Measurements from ENCODE around the gene RLN3. TPM values are rescaled to one million over a fixed set of nuclear protein-coding genes. Genes with fewer than 3 reads are reported as not detected.

The RLN3 gene
- polyA plus RNA-seq, 1 of the 3 experiments (the other 2 are of a cell fraction) = not detected

- POLR2A ChIA-PET = interaction anchor here (0.8 to 1.6 kb wide), 4 partner anchors 12 to 64 kb away, joined by 3 to 5 read pairs (median 4); partner anchors contain the start of gene IL27RA
- peak overlapping the region; percentile 100 for H3K9ac ChIP-seq
- peak overlapping the region; percentile 93 for H2AFZ ChIP-seq (ENCODE audit: low read depth)
- peak overlapping the region; percentile 61 to 73 for H3K4me3 ChIP-seq (ENCODE audit: low read depth in 2 of 2, low read length in 1 of 2)
- peak overlapping the region; percentile 93 to 94 for H3K27ac ChIP-seq (ENCODE audit: low read depth in 2 of 2, low read length in 1 of 2)
- no peaks in the 10 kb centered on the region for H4K20me1 ChIP-seq (ENCODE audit: insufficient read depth)
- DNase-seq = peak; percentile 93
- H3K9me3 ChIP-seq = no peaks in the 10 kb centered on the region
- H3K4me2 ChIP-seq = peak overlapping the region; percentile 91
- H3K4me1 ChIP-seq (ENCODE audit: control insufficient read depth in 1 of 2, insufficient read depth in 2 of 2, low read depth in 1 of 2, low read length in 1 of 2) = peaks cover 0 to 7% of the 10 kb centered on the region in 2 experiments; a peak in 1 of 4 replicates
- no peaks in the 10 kb centered on the region for H3K9me2 ChIP-seq
- H3F3A ChIP-seq (replicated peaks; ENCODE audit: insufficient read depth) = peaks cover 17% of the 10 kb centered on the region
- no peak for TF ChIP-seq RCOR1 (IDR thresholded peaks at IDR 0.05; ENCODE audit: low read length)
- TF ChIP-seq USF2 (IDR thresholded peaks at IDR 0.05; ENCODE audit: borderline replicate concordance, low read depth, low read length) = no peak
- no peak; the same call in 1 of the 2 replicates for TF ChIP-seq TAF1 (IDR thresholded peaks at IDR 0.05; ENCODE audit: borderline replicate concordance, low read depth, low read length)
- 0 out of 2 replicates have a peak, but pooled peaks have one; percentile 19 for TF ChIP-seq USF1 (IDR thresholded peaks at IDR 0.05; ENCODE audit: borderline replicate concordance, low read depth)
- TF ChIP-seq GATA2 (CRISPR knock-in tag; IDR thresholded peaks at IDR 0.05) = no peak; the same call in 1 of the 2 replicates
- no peak for TF ChIP-seq ELF1 (IDR thresholded peaks at IDR 0.05)
- no peak for TF ChIP-seq CHD2 (IDR thresholded peaks at IDR 0.05; ENCODE audit: low read length, partially characterized antibody)
- TF ChIP-seq EP300 (IDR thresholded peaks at IDR 0.05; ENCODE audit: borderline replicate concordance in 1 of 2, low read depth in 1 of 2, low read length in 1 of 2) = no peak
- peak; percentile 63 for TF ChIP-seq POLR2AphosphoS5 (IDR thresholded peaks at IDR 0.05; ENCODE audit: low read depth, low read length)
- no peak for TF ChIP-seq SIN3A (IDR thresholded peaks at IDR 0.05; ENCODE audit: borderline replicate concordance, low read depth, low read length)
- CTCF ChIA-PET = interaction anchor here (0.5 to 1.8 kb wide), 8 partner anchors 14 to 601 kb away, joined by 3 to 9 read pairs (median 3); partner anchors contain the start of genes IL27RA and RLN3
- no peaks in the 10 kb centered on the region for H3K36me3 ChIP-seq (replicated peaks in 1 of 2; ENCODE audit: control insufficient read depth in 1 of 2, insufficient read depth in 2 of 2, low read length in 1 of 2)
- H3K27me3 ChIP-seq (ENCODE audit: insufficient read depth) = no peaks in the 10 kb centered on the region
- peaks cover 4% of the 10 kb centered on the region; the same call in 1 of the 2 replicates for H3K79me2 ChIP-seq (ENCODE audit: insufficient read depth)
- 42% methylated on average over 13 of the region's 56 CpGs for WGBS (ENCODE audit: low lambda C conversion rate)
These were observed 21.0 kb upstream of the RLN3 start for GRCh38 chr19:14006766-14007562.

GRCh38 chr19:14012378-14012915 is 15.5 kb upstream of the RLN3 start:
- CTCF ChIA-PET = interaction anchor here (1.4 to 2.6 kb wide), 2 partner anchors 9 to 19 kb away, joined by 3 to 8 read pairs; partner anchors contain the start of gene IL27RA
- no peaks in the 10 kb centered on the region for H3K9me3 ChIP-seq
- H3K36me3 ChIP-seq (replicated peaks in 1 of 2; ENCODE audit: control insufficient read depth in 1 of 2, insufficient read depth in 2 of 2, low read length in 1 of 2) = no peaks in the 10 kb centered on the region
- H4K20me1 ChIP-seq (ENCODE audit: insufficient read depth) = no peaks in the 10 kb centered on the region
- H2AFZ ChIP-seq (ENCODE audit: low read depth) = no peak overlapping the region
- H3K27ac ChIP-seq (ENCODE audit: low read depth in 2 of 2, low read length in 1 of 2) = no peak overlapping the region
- POLR2A ChIA-PET = no interaction called here
- no peak for TF ChIP-seq FOSL2 (IDR thresholded peaks at IDR 0.05; ENCODE audit: borderline replicate concordance, low read depth)
- TF ChIP-seq RAD21 (IDR thresholded peaks at IDR 0.05; ENCODE audit: low read length) = no peak
- no peak for TF ChIP-seq REST (IDR thresholded peaks at IDR 0.05; ENCODE audit: low read depth, low read length)
- no peak for TF ChIP-seq EP300 (IDR thresholded peaks at IDR 0.05; ENCODE audit: borderline replicate concordance in 1 of 2, low read depth in 1 of 2, low read length in 1 of 2)
- no peak for TF ChIP-seq FOXM1 (IDR thresholded peaks at IDR 0.05; ENCODE audit: low read depth)
- no peak for DNase-seq
- no peak overlapping the region for H3K4me2 ChIP-seq
- 86% methylated on average over 2 of the region's 2 CpGs for WGBS (ENCODE audit: low lambda C conversion rate)
- H3F3A ChIP-seq (replicated peaks; ENCODE audit: insufficient read depth) = peaks cover 8% of the 10 kb centered on the region
- H3K4me1 ChIP-seq (ENCODE audit: control insufficient read depth in 1 of 2, insufficient read depth in 2 of 2, low read depth in 1 of 2, low read length in 1 of 2) = no peaks in the 10 kb centered on the region
- no peaks in the 10 kb centered on the region for H3K27me3 ChIP-seq (ENCODE audit: insufficient read depth)
- no peaks in the 10 kb centered on the region for H3K9me2 ChIP-seq
- H3K9ac ChIP-seq = no peak overlapping the region
- no peak overlapping the region for H3K4me3 ChIP-seq (ENCODE audit: low read depth in 2 of 2, low read length in 1 of 2)
- no peaks in the 10 kb centered on the region for H3K79me2 ChIP-seq (ENCODE audit: insufficient read depth)
